Activated naive CD8-positive, alpha-beta T cell treated with anti-CD3 and anti-CD28 coated beads, Interleukin-2, amount 50 U/mL, for 16 hours (primary cell): Measurements from ENCODE around the gene FOXA1.

Experiments
- DNase-seq: peaks from one replicate; pipeline ENCODE4 v3.0.0-alpha.2; 2020; ENCODE audit warnings: low read depth, low spot score

The FOXA1 gene

DNA sequence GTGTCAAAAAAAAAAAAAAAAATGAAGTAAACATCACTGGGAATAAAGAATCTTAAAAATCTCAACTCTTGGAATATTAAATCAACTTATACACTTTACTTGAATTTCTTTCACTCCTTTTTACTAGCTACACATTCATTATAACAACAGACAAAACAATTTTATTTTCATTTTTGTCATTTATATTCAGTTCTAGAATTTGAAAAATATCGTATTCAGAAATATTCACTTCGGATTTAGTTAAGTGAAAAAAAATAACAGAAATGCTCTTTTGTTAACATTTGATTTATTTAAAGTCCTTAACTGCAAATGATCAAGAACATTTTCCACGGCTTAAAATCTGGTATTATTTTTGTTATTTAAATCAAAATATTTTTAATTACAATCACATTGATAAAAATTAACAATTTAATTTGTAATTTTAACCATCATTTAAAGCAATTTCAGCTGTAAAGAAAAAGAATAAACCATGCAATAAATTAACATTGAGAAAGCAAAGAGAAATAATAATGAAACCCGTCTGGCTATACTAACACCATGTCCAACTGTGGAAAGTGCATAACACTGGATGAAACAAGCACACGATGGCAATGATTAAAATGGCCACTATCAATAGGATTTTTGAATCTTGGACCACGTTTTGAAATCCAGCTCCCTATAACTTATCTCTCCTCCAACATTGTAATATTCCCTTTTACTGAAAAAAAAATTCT, 5.2 kb downstream of the FOXA1 start:
- DNase-seq = no peak

DNA sequence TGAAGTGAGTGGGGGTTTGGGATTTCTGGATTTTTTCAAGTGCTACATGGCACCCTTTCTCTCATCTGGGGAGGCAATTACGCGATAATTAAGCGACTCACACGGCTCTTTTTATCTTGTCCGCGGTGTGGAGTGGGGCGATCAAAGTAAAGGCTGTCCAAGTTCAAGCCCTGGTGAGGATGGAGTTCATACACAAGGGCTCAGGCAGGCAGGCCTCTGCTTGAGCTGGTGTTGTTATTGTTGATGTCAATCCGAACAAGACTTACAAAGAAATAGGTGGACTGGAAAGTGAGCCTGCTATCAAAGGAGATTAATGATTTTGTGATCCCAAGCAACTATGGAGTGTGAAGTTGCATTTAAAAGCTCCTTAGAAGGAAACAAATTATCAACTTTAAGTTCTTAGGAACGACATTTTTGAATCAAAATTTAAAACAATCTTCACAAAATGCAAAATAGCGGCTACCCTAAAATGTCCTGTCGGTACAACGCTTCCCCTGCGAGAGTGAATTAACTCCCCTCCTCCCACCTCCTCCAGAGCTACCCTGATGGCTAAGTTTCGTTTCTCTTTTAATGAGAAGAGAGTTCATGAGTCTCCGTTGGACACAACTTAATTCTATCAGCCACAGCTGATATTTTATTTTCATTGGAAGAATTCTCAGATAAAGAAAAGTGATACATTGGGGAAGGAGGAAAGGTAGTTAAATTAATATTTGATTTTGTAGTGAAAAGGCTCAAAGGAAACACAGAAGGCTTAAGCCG, 5.9 kb downstream of the FOXA1 start:
- DNase-seq = no peak

DNA sequence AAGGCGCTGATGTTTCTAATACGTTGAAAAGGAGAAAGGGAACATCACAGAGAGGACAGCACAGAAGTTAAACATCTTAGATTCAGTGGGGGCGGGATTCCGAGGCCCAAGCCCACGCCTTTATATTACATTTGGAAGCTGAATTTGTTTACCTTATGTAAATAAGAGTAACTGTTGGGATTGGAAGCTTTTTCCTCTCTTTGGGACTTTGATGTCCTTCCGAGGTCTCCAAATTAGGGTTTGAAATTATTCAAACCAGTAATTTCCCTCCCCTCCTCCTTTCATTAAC, 6.4 kb downstream of the FOXA1 start:
- no peak for DNase-seq

DNA sequence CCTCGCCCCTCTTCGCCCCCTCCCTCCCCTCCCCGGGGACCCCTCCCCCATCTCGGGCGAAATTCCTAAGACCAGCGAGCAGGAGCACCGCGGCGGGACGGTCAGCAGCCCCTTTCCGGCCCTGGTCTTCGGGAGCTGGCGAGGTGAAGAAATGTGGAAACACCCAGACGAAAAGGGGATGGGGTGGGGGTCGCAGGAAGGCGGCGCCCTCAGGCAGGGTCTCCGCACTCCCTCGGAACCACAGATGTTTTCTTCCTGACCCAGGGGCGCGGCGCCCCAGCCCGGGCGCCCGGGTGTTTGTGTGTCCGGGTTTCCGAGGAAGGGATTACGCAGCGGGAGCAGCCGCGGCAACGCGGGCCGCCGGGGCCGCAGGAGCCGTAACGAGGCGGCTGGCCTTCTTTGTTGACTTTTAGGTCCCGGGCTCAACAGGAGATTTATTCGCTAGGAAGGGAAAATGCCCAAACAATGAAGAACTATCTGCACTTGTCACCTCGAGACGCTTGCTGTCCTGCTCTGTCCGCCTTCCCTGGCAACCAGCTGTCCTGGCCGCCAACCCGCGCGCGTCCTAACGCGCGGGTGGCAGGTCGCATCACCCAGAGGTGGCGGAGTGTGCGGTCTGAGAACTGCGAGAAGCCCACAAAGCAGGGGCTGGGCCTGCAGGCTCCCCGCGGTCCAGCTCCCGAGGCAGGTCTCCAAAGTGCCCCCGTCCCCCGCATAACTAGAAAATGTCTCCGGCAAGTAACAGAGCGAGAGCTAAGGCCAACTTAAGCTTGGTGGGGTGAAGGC, 7.0 kb downstream of the FOXA1 start:
- no peak for DNase-seq

DNA sequence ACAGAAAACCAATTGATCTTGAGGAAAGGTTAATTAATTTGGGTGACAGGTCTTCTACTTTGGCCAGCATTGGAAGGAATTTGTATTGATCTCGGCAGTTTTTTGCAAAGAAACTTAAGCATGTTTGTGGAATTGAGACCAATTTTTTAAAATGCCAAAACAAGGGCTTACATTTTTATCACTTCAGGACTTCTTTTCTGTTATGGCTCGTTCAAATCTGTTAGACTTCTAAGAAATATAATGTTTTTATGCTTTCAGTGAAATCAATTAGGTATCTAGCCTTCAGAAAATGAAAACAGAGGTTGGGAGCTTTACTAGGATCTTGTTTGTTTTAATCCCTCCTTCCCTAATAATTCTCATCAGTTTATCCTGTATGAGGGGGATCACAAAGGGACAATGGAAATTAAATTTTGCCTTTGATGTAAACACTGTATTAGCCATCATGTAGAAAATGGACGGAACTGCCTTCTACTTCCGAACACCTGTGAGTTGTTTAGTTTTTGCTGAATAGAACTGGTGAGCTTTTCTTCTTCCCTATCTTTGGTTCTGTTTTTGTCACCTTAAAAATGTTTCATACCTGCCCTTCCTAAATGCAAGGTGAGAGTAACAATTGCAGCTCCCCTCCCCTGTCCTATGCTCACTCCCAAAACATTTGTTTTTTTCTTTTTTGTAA, 7.8 kb downstream of the FOXA1 start:
- DNase-seq = no peak

DNA sequence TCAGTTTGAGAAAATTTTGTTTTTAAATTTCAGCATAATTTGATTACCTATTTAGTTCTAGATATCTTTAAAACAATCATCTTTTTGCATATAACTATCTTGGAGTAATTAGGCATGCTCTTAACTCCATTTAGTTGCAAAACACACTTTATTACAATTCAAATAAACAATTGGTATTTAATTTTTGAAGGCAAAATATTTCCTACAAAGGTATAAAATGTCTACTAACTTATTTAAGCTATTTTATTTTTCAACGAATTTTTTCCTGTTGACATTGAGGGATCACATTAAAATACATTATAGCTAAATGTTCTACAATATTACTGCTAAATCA, 8.3 kb downstream of the FOXA1 start:
- no peak for DNase-seq

DNA sequence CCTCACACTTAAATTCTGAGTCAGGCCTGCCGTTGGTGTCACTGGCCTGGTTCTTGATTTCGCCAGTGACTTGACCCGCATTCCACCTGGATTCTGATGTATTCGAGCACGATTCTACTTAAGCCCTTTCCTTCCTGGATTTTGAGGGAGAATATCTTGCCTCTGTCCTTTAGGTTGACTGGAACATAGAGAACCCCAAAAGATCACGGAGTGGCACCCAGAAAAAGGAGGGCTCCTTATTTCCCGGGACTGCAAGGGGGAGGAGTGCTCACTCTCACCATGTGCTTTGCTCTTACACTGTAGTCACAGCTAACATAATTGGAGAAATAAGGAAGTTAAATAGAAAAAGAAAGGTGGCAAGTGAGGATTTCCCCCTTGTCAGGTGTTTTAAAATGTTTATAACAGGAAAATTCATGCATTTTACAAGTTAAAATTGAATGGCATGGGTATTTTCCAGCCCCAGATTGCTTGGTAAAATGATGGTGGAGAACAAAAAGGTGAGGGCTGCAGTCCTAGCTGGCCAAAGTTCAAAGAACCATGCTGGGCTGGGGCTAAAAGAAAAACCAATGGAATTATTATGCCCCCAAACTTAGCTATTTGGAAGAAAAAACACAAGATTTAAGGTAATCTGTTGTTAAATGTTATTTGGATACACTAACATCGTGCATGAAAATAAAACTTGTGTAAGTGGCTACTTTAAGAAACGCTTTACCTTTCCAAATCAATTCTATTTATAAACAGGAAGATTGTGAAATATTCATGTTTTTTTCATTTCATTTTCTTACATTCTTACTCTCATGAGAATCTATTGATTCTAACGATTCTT, 8.9 kb downstream of the FOXA1 start:
- no peak for DNase-seq

DNA sequence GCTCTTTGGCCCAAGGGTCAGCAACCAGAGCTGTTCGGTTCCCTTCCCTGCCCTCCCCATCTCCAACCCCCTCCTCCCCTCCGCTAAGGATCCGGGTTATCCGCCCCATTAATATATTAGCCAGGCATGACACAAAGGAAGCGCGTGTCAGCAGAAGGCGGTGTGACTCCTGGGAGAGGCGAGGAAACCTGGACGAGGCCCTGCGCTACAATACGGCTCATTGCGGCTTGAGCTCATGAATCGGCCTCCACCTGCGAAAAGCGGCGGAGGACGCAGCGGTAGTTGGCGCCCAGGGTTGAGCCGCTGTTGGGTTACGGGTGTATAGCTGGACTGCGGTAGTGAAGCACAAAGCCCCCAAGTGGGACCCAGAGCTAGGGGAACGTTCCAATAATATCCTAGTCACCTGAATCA, 9.9 kb downstream of the FOXA1 start:
- no peak for DNase-seq

DNA sequence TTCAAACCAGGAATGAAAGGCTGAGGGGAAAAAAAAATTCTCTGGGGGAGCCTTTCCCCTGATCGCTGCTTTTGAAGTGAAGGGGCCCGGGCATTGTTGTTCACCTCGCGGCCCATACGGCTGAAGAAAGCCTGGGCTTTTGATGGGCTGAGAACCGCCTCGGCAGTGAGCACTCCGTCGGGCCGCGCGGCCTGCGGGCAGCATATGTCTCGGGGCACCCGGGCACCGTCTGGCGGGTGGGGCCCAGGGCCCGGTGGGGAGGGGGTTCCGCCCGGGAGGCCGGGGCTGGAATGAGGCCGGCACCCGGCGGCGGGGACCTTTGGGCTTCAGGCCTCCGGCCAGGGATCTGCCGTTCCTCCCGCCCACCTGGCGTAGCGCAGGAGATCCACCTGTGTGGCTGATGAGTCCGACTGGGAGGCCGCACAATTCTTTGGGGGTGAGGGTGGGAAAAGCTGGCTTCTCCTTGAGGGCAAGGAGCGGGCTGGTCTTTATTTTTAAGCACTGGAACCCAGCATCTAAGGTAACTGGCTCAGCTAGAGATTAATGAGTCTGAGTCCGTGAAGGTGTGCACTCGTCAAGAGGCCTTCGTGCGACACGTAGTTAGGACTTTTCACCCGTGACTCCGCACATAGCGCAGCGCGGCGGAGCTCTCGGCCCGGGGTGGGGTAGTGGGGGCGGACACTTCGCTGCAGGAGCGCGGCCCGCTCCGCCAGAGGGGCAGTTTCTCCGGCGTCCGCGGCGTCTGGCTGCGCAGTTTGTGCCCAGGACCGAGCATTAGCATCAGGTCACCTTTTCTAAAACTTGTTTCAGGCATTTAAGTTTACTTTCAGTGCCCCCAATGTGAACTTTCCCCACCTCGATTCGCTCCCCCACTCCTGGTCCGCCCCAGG, 10.6 kb downstream of the FOXA1 start:
- DNase-seq = no peak

DNA sequence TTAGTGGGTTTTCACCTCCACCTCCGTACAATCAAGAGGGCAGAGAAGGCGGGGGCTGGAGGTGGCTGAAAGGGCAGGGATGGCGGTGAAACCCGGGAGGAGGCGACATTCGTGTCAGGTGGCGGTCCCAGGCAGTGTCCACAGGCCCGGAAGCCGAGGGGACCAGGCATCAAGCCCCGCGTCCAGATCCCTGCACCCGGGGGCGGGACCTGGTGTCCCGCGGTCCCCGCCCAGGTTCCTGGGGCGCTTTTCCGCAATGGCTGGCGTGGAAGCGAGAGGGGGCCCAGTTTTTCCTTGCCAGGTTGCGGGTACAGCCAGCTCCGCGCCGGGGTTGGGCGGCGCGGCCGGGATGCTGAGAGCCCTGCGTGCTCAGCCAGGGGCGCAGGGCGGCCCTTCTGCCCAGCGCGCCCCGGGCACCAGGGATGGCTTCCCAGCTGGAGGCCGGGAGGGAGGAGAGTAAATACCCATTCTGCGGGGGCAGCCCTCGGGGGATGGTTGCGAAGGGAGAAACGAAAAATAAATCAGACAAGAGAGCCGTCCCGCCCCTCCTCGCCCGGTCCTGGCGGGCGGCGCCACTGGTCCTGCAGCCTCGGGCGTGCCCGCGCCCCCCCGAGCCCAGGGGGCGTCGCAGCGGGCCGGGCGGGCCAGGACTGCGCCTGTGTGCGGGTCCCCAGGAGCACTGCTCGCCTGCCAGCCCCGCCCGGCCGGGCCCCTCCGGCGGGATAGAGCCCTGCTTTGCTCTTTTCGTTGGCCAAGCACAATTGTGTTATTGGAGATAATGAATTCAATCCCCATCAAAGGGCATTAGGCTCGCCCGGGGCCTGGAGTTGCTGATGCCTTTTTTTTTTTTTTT, 11.5 kb downstream of the FOXA1 start:
- no peak for DNase-seq

DNA sequence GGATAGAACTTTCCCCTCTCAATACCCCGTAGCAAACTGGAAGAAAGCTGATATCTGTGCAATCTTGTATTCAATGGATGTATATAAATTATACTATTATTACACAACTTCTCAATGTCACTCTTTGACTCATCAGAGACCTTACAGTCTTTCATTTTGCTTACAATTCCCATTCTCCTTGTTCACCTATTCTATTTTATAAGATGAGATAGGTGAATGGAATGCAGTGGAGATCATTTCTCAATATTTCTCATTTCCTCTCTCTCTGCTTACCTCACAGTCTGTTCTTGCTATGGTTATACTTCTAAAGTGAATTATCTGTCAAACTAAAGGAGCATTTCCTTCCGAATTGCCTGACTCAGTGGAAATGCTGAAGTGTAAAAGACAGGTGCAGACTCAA, 14.9 kb downstream of the FOXA1 start:
- DNase-seq = no peak

DNA sequence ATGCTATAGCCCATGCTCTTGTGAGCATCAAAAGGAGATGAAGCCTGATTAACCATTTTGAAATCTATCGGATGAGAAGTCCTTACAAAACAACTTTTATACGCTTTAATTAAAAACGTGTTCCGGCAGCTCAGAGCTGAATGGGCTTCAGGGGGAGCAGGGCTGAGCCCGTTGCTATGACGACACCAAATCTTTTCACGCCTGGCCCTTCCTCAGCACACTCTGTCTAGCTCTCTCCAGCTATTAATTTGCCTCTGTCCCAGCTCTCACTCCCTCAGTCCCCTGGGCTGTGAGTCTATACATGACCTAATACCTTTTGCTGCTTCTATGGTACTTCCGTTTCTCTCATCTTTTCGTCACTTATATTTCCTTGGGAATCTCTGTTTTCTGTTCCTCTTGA, 15.8 kb downstream of the FOXA1 start:
- no peak for DNase-seq

DNA sequence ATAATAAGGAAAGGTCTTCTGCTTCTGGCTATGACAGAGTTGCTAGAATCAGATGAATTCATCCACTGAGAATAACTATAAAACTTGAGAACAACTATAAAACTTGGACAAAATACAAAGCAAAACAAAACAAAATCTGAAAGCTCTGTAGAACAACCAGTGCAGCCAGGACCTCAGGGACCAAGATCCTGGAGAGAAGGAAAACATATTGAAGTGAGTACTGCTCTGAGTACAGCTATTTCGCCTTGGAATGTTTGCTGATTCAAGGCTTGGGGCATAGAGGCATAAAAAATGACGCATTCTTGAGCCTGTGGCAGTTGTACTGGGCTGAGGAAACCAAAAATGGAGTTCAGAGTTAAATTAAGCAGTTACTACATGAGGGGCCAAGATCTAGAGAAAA, 21.7 kb downstream of the FOXA1 start:
- DNase-seq = no peak

DNA sequence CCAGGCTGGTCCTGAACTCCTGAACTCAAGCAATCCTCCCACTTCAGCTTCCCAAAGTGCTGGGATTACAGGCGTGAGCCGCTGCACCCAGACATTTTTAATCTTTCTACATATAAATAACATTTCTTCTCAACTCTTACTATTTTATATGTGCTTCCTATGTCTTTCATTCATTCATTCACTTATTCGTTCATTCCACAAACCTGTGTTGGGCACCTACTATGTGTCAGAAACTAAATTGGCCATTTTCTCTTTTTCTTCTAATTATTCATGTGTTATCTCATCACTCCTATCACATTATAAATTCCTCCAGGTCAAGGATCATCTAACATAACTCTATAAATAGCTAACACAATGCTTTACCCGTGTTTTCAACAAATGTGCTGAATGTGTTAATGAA, 23.7 kb downstream of the FOXA1 start:
- DNase-seq = no peak

DNA sequence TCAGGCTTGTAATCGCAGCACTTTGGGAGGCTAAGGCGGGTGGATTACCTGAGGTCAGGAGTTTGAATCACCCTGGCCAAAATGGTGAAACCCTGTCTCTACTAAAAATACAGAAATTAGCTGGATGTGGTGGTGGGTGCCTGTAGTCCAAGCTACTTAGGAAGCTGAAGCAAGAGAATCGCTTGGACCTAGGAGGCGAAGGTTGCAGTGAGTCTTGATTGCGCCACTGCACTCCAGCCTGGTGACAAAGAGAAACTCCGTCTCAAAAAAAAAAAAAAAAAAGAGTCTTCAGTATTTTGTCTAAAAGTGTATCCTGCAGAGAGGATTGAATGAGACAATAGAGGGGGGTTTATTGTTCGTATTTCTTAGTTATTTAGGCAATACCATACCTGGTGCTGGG, 25.3 kb downstream of the FOXA1 start:
- DNase-seq = no peak

DNA sequence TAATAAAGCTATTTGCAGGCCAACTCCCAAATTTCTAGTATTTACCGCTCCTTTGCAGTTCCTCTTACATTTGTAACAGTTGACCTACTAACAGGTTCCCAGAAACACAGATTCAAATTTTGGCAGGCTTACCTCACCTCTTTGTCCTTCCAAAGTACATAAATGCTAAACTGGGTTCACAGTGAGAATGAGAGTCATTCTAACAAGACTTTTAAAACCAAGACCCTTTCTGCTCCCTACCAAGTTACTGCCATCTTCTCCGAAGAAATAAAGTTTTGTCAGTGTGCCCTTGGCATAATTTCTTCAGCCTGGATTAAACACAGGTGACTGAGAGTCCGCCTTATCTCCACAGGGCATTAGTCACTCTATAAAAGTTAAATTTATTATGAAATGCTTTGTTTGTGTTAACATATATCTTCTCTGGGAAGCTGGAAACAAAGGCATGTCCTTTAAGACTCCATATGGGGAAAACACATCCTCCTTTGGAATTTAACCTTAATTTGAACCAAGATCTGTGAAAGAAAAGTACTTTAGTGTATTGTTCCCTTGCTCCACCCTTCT, 28.2 kb downstream of the FOXA1 start:
- DNase-seq = no peak

DNA sequence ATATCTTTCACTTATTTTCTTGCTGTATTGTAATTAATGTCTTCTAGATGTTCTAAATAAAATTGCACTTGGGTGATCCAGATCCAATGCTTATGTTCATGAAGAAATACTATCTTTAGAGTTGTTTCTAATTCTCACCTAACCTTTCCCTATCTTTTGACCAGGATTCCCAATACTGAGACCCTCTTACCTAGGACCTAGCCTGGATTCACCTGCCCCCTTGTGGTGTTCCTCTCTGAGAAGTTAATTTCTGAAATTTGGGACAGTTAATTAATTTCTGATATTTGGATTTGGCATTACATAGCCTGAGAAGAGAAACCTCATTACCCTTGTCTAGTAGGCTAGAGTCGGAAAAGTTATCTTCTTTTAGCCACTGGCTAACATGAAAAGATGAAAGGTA, 29.5 kb downstream of the FOXA1 start:
- DNase-seq = no peak

DNA sequence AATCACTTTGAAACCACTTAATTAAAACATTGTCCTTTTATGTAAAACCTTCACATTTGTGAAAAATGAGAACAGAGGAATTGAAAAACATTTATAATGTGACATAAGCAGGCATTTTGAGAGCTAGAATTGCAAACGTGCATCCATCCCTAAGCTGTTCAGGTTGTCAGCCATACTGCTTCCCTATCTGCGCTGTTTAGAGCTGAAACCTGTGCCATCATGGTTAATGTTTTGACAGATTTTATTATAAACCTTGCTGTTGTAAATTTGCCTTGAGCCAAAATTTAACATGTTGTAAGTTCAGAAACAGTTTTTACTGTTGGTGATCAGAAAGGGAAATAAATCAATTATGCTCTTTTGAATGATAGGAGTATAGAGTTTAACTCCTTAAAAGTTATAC, 31.9 kb downstream of the FOXA1 start:
- DNase-seq = no peak

DNA sequence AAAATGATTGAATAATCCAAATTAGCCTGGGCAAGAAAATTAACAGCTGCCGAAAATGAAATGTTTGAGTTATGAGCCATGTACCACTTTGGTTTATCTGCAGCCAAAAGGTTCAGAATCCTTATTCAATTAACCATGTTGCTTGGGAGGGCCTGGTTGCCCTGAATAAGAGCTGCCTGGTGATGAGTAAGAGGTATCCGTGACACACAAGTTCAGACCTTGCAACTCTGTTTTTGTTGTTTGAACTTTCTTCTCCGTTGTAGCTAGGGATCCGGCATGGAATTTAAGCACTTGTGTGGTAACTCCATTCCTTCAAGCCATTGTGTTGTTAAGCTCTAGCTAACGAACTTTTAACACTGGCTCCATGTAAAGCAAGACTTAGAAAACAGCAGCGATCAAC, 35.7 kb downstream of the FOXA1 start:
- DNase-seq = no peak
